GM18520 (cell line): ENCODE data around the gene CBX2.

ENCODE experiments used
- ATAC-seq: cut with Tn5 transposase; IDR thresholded peaks from one replicate; pipeline ENCODE4 v1.9.1; 2021; ENCODE audit not compliant: unreplicated experiment

CBX2 gene

DNA sequence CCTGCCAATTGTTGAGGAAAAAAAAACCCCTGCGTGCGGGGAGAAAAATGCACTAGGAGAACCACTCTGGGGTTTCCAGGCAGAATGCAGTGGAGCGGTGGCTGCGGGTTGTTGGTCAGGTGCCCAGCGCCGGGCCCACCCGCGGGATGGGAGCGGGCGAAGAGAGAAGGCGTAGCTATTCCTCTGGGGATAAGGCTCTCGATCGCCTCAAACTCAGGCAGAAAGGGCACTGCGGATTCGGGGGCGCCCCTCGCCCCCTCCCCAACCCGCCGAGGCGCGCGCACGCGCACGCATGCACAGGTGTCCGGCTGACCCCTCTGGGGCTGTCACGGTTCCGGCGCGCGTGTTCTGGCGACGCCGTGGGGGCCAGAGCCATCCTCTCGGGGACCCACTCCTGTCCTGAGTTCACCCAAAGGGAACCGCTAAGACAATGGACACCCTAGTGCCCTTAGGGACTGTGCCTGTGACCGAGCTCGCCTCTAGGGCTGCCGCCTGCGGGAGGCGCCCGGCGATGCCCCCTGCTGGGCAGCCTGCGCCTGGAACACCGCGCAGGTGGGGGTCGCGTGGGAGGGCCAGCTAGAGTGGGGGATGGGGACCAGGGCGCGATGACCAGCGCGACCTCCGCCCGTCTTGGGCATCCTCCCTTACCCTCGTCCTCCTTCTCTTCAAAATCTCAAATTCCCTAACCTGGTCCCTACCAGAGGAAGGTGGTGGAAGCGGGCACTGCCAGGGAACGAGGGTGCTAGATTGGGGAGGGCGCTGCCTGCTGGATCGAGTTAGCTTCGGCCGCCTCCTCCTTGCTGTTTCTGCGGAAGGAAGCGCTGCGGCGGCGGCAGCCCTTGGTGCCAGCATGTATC is 33.3 kb downstream of the CBX2 start:
- ATAC-seq: no peak

DNA sequence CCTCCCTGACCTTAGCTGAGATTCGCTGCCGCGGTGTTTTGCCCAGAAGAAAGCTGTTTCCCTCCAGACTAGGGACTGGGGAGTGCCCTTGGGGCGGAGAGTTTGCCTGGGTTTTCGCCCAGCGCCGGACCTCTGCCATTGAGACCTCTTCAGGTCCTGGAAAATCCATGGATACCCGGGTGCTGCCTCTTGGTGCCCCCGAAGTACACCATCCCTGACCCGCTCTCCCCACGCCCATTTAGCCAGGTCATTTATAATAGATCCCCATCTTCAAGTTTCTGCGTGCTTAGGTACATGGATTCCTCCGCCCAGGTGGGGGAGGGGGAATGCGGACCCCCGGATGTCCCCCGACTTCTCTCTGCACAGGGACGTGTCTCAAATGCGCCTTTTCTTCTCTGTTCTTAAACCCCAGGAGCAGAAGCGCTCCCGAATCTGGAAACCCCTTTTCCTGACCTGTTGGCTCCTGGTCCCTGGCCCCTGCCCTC is 34.0 kb downstream of the CBX2 start:
- no peak for ATAC-seq

DNA sequence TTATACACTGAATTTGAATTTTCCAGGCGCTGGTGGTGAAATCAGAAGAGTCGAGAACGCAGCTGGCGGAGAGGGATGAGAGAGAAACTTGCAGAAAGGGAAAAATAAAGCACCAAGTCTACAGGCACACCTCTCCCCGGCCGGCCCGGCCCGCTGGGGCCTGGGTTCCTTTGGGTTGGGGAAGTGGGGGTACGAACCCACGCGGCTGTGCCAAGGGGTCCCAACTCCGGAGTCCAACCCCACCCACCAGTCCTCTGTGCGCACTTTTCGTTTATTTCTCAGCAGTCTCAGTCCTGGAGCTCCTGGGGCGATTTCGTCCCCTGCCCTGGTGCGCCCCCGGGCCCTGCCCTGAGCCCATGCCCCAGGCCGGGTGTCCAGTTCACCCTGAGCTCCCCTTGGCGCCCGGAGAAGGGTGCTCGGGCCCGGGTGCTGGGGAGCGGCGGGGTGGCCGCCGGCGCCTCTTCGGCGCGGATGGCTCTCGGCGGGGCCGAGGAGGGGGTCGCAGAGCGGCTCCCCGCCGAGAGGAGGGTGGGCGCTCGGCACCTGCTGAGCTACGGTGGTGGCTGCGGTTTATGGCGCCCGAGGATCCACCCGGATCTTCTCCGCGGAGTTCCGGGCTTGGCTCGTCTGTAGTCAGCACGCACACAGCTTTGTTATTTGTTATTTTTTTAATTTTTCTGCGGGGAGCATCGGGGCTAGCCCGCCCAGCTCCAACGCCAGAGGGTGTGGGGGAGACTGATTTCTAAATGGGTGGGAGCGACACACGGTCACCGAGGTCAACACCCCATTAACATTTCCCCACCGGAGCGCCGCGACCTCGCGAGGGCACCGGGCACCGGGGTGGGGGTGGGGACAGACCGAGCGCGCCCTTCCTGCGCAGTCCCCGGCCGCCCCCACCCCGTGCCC is 34.7 kb downstream of the CBX2 start:
- no peak for ATAC-seq

DNA sequence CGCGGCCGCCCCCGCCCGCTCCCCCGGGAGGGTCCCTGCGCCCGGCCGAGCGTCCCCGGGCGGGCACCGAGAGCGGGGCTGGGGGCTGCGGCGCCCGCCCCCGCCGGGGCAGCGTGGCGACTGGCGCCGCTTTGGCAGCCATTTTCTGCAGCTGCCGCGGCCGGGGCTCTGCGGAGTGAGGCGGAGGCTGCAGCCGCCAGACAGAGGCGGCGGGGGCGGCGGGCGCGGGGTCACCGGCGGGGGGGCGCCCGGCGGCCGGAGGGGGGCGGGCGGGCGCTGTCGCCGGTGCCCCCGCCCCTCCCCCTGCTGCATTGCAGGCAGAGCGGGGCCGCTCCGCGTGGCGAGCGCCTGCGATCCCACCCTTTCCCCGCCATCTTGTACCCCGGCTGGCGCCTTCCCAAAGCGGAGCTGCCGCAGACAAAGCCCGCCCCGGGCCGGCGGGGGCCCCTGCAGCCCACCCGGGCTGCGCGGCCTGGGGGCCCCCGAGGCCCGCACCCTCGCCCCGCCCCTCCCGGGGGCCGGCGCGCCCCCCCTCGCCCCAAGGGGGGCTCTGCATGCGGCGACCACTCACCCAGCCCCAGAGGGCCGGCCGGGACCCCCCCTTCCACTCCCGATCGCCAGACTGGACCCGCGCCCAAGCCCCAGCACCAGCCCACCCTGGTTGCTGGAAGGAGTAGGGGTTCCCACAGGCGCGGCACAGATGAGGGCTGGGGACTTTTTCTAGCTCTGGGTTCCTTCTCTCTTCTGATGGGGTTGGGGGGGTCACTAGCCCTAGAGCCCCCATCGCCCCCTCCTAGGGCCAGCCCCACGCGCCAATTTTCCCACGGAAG is 35.6 kb downstream of the CBX2 start:
- ATAC-seq: no peak

DNA sequence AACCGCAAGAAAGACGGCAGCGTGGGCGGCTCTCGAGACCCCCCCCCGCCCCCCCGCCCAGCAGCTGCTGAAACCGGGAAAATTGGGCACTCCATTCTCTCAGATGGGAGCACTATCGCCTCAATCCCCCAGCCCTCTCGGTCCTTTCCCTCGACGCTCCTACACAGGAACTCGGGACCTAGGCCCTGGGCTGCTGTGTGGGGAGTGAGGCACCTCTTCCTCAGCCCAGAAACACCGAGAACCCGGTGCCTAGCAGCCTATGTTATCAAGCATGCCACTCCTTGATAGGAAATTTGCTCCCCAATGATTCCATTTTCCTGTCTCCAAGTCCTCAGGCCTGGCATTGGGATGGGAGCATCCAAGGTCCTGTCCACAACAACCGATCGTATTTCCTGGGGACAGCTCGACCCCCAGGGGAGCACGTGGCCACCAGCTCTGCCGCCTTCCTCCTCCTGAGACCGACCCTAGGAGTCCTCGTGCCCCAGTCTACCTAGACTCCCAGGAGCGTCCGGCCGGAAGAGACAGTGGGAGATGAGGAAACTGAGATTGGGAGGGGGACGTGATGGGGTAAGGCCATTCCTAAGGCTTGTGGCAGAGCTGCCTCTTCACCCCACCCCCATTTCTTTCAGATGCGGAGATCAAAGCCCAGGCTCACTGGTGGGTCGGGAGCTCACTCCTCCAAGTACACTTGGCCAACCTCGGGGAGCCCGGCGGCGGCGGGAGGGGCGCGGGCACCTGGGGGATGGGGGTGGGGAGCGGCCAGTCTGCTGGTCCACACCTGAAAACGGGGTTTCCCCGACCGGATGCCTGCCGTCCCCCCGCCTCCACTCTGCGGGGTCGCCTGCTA is 36.4 kb downstream of the CBX2 start:
- ATAC-seq: no peak

DNA sequence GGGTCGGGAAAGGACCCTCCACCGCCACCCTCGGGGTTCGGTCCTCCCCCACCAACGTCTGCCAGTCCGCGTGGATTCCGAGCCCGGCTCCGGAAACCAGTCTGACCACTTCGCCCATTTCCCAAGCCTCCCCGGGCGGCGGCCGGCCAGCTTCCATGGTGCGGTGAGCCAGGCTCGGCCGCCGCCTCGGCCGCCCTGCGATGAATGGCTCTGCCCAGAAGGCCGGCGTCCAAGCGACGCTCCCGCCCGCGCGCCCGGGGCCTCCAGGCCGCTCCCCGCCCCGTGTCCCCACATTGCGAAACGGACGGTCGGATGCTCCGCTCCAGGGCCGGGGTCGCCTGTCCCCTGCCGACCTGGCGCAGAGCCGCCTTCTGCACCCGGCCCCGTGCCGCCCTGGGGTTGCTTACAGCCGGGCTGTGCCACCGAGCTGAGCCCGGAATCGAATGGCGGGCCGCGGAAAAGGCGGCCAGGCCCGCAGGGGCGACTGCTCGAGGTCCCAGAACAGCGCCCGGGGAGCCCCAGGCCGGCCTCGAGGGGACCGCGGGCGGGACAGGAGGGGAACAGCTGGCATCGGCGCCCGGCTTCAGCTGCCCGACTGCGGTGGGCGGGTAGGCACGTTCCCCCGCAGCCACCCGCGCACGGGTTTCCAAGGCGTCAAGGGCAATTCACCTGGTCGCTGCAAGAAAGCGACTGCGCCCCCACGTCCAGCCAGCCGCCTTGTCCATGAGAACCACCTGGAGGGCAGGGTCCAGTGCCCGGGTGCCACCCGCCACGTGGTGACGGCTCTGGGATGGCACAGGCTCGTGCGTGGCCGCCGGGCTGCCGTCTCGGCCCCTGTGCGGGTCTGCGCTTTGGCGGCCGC is 37.3 kb downstream of the CBX2 start:
- ATAC-seq: no peak

DNA sequence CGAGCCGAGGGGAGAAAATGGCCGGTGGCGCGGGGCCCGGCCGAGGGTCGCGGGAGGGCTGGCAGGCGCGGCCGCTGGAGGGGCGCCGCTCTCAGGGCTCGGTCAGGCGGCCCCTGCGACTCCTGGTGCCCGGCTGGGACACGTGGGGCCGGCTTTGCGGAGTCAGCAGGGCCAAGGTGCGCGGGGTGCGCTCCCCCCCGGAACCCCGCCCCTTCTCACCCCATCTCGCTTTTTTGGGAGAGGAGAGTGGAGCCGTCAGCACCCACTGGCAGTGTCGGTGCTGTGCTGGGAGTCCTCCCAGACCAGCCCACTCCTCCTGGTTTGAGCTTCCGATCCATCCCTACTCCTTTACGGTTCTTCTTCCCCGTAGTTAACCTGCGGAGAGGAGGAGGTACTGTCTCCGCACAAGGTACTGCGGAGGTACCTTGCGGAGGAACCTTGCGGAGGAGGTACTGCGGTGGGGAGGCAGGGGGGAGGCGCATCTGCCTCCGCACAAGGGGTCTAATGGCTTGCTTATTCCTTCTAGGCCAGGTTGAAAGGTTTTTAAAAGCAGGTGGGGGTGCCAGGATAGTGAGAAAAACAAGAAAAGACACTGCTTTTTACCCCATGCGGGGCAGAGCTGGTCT is 38.0 kb downstream of the CBX2 start:
- ATAC-seq: no peak

DNA sequence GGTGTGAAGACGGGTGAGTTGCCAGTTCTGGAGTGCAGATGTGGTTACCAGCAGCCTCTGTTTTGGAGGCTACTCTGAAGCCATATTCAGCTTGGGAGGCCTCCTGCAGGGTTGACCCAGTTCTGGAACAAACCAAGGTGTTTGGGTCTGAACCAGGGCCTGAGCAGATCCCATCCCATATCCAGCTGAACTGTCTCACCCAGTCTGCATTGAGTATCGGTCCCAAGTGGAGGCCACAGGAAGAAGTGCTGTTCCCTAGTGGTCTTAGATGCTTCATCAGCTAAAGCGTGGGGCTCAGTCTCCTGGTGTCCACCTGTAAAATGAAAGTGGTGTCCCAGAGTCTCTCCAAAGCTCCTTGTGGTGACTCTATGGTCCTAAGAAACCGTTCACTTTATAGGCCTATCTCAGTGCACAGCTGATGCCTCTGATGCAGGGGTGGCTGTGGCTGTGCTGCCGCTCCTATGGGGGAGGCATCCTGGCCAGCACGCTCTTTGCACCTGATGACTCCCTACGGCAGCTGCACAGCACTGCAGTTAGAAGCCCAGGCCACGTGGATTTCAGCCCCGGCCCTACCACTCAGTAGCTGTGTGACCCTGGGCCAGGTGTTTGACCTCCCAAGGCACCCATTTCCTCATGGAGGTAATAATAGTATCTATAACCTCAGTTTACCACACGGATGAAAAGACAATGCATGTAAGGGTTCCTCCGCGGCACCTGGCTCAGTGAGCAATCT is 40.2 kb downstream of the CBX2 start:
- no peak for ATAC-seq

DNA sequence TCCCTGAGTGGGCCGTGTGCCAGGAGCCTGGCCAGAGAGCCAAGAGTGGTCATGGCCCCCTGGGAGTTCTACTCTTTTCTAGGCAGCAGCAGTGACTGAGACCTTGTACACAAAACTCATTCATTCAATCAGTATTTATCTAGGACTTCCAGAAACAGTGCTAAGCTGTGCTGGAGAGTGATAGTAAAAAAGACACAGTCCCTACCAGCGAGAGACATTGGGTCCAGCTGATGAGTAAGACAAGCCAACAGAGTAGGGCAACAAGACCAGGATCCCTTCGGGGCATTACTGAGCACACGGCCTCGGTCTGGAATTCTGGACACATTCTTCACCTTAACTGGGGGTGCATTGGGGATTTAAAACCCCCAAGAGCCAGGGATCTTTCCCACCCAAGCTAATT is 41.1 kb downstream of the CBX2 start:
- no peak for ATAC-seq

DNA sequence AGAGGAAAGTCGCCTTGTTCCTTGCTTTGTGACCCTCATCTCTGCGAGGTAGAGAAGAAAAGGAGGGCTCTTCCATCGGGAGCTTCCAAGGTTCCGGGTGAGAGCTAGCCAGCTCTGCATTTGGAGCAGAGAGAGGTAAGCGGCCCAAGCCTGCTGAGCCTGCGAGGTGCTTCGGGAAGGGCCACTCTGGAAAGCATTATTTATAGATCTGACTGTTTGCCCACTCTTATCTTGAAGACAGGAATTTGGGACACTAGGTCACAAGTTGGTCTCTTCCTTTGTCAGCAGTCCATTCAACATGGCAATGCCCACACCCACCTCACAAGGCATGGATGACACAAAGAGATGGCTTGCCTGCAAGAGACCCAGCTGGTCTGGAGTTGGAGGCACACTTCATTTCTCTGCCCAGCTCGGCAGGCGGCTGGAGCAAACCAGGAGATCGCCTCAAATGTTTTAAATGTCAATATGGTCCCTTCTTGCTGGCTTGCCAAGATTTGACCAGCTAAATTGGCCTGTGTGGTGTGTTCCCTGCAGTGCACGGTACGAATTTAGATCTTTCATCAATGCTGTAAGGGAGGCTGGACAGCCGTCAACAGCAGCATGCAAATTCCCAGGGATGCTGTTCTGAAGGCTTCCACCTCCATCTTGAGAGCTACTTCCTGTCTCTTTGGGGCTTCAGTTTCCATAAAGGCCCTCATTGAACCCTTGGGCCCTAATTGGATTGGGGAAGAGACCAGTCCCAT is 41.8 kb downstream of the CBX2 start:
- no peak for ATAC-seq

DNA sequence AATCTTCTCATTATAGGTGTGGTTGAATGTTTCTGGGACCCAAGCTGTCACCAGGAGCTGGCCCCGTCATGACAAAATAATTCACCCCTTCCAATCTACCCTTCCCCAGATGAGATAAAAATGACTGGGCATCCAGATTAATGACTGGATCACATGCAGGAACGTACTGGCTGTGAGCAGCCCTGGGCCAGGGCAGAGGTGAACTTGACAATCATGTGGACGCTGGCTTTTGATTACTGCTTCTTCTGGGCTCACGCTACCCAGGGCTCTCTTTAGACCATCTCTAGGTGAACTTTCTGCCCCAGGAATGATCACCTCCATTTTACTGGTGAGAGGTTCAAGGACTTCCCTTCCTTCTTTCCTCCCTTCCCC is 43.0 kb downstream of the CBX2 start:
- ATAC-seq: no peak

DNA sequence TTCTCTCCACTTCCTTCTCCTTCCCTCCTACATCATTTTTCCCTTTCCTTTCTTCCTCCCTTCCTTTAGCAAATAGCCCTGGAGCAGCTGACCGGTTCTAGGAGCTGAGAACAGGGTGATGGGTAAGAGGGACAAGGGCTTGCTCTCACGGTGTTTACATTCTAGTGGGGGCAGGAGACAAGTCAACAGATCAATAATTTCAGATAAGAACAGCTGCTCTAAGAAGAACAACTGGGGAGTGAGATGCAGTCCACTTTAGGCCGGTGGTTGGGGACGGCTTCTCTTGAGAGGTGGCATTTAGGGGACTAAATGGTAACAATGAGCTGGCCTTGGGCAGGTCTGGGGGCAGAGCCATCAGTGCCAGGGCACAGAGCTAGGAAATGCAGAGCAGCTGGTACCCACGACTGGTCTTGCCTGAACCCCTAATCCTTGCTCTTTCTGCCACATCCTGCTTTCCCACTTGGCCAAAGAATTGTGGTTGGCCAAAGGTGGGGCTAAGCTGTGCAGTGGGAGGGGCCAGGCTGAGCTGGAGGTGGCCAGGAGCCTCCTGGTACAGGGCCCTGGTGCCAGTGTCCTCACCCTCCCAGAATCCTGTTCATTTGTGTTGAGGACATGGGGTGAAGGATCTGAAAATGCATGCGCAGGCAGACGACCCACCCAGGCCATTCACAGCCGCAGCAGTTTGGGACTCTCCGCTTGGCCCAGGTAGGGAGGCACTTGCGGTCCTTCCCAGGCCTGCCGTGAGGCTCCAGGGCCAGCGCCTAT is 43.6 kb downstream of the CBX2 start:
- ATAC-seq: no peak

DNA sequence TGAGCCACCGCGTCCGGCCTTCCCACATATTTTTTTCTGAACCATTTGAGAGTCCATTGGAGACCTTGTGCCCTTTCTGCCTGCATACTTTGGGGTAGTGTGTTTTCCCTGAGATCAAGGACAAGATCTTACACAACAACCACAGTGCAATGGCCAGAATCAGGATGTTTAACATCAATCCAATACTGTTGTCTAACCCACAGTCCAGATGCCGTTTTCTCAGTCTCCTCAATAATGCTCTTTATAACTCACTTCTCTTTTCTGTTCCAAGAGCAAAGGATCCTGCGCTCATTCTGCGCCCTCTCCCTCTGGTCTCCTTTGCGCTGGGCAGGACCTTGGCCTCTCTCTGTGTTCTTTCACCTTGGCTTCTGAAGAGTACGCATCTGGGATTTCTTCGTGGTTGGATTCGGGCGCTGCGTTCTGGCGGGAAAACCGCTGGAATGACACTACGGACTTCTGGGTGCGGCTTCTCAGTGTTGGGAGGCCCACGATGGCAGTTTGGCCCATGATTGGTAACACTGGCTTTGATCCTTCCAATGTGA is 44.7 kb downstream of the CBX2 start:
- no peak for ATAC-seq

DNA sequence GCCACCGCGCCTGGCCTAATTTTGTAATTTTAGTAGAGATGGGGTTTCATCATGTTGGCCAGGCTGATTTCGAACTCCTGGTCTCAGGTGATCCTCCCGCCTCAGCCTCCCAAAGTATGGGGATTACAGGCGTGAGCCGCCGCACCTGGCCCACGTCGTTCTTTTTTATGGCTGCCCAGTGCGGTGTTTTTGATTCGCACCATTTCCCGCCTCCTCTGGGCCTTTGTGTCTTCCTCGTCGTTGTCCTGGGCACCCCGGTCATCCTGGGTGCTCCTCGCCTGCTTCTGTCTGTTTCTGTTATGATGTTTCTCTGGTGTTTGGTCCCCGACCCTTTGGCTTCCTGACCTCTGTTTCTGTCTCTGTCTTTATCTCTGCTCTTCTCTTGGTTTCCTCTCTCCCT is 46.3 kb downstream of the CBX2 start:
- ATAC-seq: no peak

DNA sequence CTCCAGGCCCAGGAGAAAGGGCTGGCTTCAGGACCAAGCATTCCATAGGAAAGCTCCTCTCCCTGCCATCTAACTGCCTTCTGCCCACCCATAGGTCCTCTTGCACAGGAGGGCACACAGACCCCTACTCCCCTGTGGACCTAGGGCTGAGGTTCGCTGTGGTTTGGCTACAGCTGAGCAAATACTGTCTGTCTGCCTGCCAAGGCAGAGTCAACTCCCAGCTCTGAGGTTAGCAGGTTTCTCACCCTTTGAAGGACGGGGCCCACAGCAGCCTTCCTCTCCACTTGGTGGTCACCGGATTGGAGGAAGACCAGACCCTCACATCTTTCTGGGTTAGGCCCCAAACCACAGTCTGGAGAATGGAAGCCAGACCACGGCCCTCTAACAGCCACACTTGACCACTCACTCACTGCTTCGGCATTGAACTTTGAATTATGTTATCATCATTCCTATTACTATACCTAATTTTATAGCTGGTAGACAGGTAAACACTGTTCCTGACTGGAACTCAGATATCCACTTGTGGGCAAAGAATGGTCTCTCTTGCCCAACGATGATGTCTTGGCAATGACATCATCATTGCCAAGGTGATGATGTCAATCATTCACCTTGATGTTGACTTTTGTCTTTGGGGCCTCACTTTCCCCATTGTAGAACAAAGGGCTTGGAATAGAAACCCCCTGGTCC is 47.1 kb downstream of the CBX2 start:
- no peak for ATAC-seq

DNA sequence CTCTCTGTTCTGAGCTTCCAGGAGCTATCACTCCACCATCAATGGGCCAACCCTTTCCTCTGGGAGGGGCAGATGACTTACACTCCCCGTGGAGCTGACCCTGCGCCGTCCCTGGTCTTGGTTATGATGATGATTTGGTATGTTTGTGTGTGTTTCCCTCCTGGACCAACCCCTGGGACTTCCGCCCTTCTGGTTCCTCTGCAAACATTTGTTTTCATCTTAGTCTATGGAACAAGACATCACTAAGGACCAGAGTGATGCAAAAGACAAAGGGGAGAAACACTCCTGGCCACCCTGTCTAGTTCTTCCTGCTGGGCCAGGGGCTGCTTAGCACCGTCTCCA is 47.6 kb downstream of the CBX2 start:
- ATAC-seq: no peak
